ENCODE data around the gene MAP3K2. TPM values are rescaled to one million over a fixed set of nuclear protein-coding genes. Genes with fewer than 3 reads are reported as not detected.

The MAP3K2 gene
- polyA plus RNA-seq, 1 donor from 2014 or later: 37.0 TPM

DNA sequence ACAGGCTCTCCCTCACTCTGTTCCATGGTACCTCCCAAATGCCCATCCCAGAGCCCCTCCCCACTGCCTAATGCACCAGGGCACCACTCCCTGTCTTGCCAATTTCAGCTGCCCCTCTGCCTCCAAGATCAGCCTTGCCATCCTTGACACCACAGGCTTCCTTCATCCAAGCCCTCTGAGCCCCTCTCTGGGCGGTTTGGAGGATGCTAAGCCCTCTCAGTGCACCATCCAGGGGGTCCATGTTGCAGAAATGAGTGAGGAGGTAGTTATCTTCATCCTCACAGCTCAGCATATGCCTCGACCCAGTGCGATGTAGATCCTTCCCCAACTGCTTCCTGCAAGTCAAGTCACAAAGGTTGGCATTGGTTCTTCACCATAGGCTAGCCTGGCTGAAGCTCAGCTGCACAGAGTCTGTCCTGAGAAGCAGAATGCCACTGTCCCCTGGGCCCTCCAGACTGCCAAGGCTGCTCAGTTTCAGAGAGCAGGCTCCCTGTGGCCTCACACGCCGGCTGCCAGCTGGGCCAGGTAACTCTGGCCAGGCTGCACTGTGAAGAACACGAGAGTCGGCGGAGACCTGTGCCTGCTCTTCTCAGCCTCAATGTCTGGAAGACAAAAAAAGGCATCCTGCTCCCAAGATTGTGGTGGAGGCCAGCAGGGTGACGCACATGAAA is 9.9 kb upstream of the MAP3K2 start:
- Histone ChIP-seq H3F3A (ENCODE audit: insufficient read depth, low read length, poor library complexity, severe bottlenecking) (no peaks in the 10 kb centered on the region), H3K9me3 (ENCODE audit: low read length) (no peaks in the 10 kb centered on the region), H3K9ac (ENCODE audit: low read length) (no peak overlapping the region), H4K20me1 (ENCODE audit: insufficient read depth) (no peaks in the 10 kb centered on the region), H3K27ac (ENCODE audit: low read length) (no peak overlapping the region), H3K9me2 (ENCODE audit: insufficient read depth, low read length) (no peaks in the 10 kb centered on the region), H3K79me2 (replicated peaks; ENCODE audit: insufficient read depth, low read length) (no peaks in the 10 kb centered on the region), H3K4me2 (ENCODE audit: low read length) (no peak overlapping the region), H3K36me3 (ENCODE audit: insufficient read depth, low read length) (no peaks in the 10 kb centered on the region), H3K27me3 (ENCODE audit: insufficient read depth, low read depth, low read length) (no peaks in the 10 kb centered on the region), H3K4me3 (ENCODE audit: low read length) (no peak overlapping the region), H2AFZ (ENCODE audit: low read depth, low read length) (no peak overlapping the region)
- TF ChIP-seq MXI1 (conservative IDR thresholded peaks at IDR 0.05; ENCODE audit: poor library complexity, severe bottlenecking): no peak
- no peak for TF ChIP-seq POLR2AphosphoS5 (IDR thresholded peaks at IDR 0.05)
- TF ChIP-seq RAD21 (conservative IDR thresholded peaks at IDR 0.05): no peak
- no peak for TF ChIP-seq EZH2 (IDR thresholded peaks at IDR 0.05; ENCODE audit: borderline replicate concordance, insufficient read depth, low read length, poor library complexity, severe bottlenecking)
- no peak for TF ChIP-seq REST (IDR thresholded peaks at IDR 0.05; ENCODE audit: borderline replicate concordance)

- Histone ChIP-seq H3K36me3 (ENCODE audit: insufficient read depth, low read length) (no peaks in the 10 kb centered on the region), H4K20me1 (ENCODE audit: insufficient read depth) (no peaks in the 10 kb centered on the region), H3F3A (ENCODE audit: insufficient read depth, low read length, poor library complexity, severe bottlenecking) (no peaks in the 10 kb centered on the region), H3K27me3 (ENCODE audit: insufficient read depth, low read depth, low read length) (no peaks in the 10 kb centered on the region), H3K9ac (ENCODE audit: low read length) (no peak overlapping the region), H3K9me2 (ENCODE audit: insufficient read depth, low read length) (no peaks in the 10 kb centered on the region), H3K4me2 (ENCODE audit: low read length) (no peak overlapping the region), H3K79me2 (replicated peaks; ENCODE audit: insufficient read depth, low read length) (no peaks in the 10 kb centered on the region), H2AFZ (ENCODE audit: low read depth, low read length) (no peak overlapping the region), H3K27ac (ENCODE audit: low read length) (no peak overlapping the region), H3K4me3 (ENCODE audit: low read length) (no peak overlapping the region), H3K9me3 (ENCODE audit: low read length) (no peaks in the 10 kb centered on the region)
- TF ChIP-seq POLR2AphosphoS5 (IDR thresholded peaks at IDR 0.05) (no peak), MXI1 (conservative IDR thresholded peaks at IDR 0.05; ENCODE audit: poor library complexity, severe bottlenecking) (no peak), EZH2 (IDR thresholded peaks at IDR 0.05; ENCODE audit: borderline replicate concordance, insufficient read depth, low read length, poor library complexity, severe bottlenecking) (no peak)
Observed at GRCh38 chr2:127394492-127394891, 6.7 kb upstream of the MAP3K2 start.

GRCh38 chr2:127392828-127393578 is 5.2 kb upstream of the MAP3K2 start:
- TF ChIP-seq RAD21 (conservative IDR thresholded peaks at IDR 0.05) (no peak), REST (IDR thresholded peaks at IDR 0.05; ENCODE audit: borderline replicate concordance) (no peak), EP300 (conservative IDR thresholded peaks at IDR 0.05; ENCODE audit: poor library complexity, severe bottlenecking) (no peak), CTCF (IDR thresholded peaks at IDR 0.05; ENCODE audit: poor library complexity, severe bottlenecking) (no peak), POLR2AphosphoS5 (IDR thresholded peaks at IDR 0.05) (no peak), MXI1 (conservative IDR thresholded peaks at IDR 0.05; ENCODE audit: poor library complexity, severe bottlenecking) (no peak), TAF1 (IDR thresholded peaks at IDR 0.05; ENCODE audit: low read depth) (no peak), EZH2 (IDR thresholded peaks at IDR 0.05; ENCODE audit: borderline replicate concordance, insufficient read depth, low read length, poor library complexity, severe bottlenecking) (no peak), SMC3 (conservative IDR thresholded peaks at IDR 0.05; ENCODE audit: poor library complexity) (no peak)
- H3K9me3 ChIP-seq (ENCODE audit: low read length): no peaks in the 10 kb centered on the region
- H3K27me3 ChIP-seq (ENCODE audit: insufficient read depth, low read depth, low read length): no peaks in the 10 kb centered on the region
- no peak overlapping the region for H3K9ac ChIP-seq (ENCODE audit: low read length)
- H2AFZ ChIP-seq (ENCODE audit: low read depth, low read length): no peak overlapping the region
- H3F3A ChIP-seq (ENCODE audit: insufficient read depth, low read length, poor library complexity, severe bottlenecking): no peaks in the 10 kb centered on the region
- no peak overlapping the region for H3K4me2 ChIP-seq (ENCODE audit: low read length)
- H3K36me3 ChIP-seq (ENCODE audit: insufficient read depth, low read length): no peaks in the 10 kb centered on the region
- H3K27ac ChIP-seq (ENCODE audit: low read length): no peak overlapping the region
- H4K20me1 ChIP-seq (ENCODE audit: insufficient read depth): no peaks in the 10 kb centered on the region
- H3K4me3 ChIP-seq (ENCODE audit: low read length): no peak overlapping the region
- no peaks in the 10 kb centered on the region for H3K79me2 ChIP-seq (replicated peaks; ENCODE audit: insufficient read depth, low read length)
- no peaks in the 10 kb centered on the region for H3K9me2 ChIP-seq (ENCODE audit: insufficient read depth, low read length)
